Psoas muscle (tissue), 8 donors: ENCODE data around the gene ACOT11. TPM values are rescaled to one million over a fixed set of nuclear protein-coding genes. Genes with fewer than 3 reads are reported as not detected.
"Not testable (repeated sequence)": the region's sequence is repeated elsewhere in the genome, so short reads cannot be mapped to it uniquely, and the experiment has no call there.

ENCODE experiments used
- ATAC-seq, 4 donors: fragments of 200-7000 bp; cut with Tn5 transposase; one replicate each; pipeline ENCODE4 v1.9.1; 2020; ENCODE audit warnings: moderate library complexity in 3 of 4, mild to moderate bottlenecking in 2 of 4
- DNase-seq, 2 donors: peaks; one replicate each; pipeline ENCODE4 v3.0.0-alpha.2; 2020
- H3K27ac ChIP-seq: fragments of 200-600 bp; one replicate; pipeline ENCODE4 v1.8.0; 2022
- H3K27me3 ChIP-seq, 3 donors: fragments of 200-600 bp in 1 of 3; one replicate each; pipeline versions ENCODE4 v1.6.1 to v1.8.0; 2013 to 2022; ENCODE audit warnings: low read length in 2 of 3, mild to moderate bottlenecking in 2 of 3, moderate library complexity in 1 of 3; ENCODE audit not compliant: insufficient read depth in 3 of 3
- H3K36me3 ChIP-seq, 2 donors: fragments of 200-600 bp in 1 of 2; one replicate each; pipeline versions ENCODE4 v1.6.1 to v1.8.0; 2013 to 2022; ENCODE audit warnings: low read depth in 1 of 2, mild to moderate bottlenecking in 1 of 2, moderate library complexity in 1 of 2; ENCODE audit not compliant: insufficient read depth in 1 of 2
- H3K4me1 ChIP-seq: fragments of 200-600 bp; one replicate; pipeline ENCODE4 v1.8.0; 2022
- H3K4me3 ChIP-seq: fragments of 200-600 bp; one replicate; pipeline ENCODE4 v1.8.0; 2022; ENCODE audit warnings: mild to moderate bottlenecking
- H3K9me3 ChIP-seq: fragments of 200-600 bp; one replicate; pipeline ENCODE4 v1.8.0; 2022
- WGBS, 3 donors: extraction: QIAGEN DNeasy Blood & Tissue Kit; methylation state at CpG; one replicate each; pipeline versions ENCODE4 v1.1.6 to v1.1.7; 2013; 5-methylcytosine and 5-hydroxymethylcytosine counted together
- intact Hi-C, 2 donors: fragments of 100-400 bp; cut with DNase I; formaldehyde crosslinking; loops; one replicate each; pipeline versions ENCODE4 v1.11.0 to v1.14.2; 2022
- polyA plus RNA-seq, 3 donors: library from polyadenylated mRNA; stranded (reverse); fragments of 200-250 nt; gene quantifications; one replicate each; pipeline ENCODE4 v1.2.3, GENCODE V29; 2013
- total RNA-seq, 4 donors: library from RNA; stranded (reverse); fragmentation: NEBNext Ultra II Directional in 2 of 4; extraction: Animal tissue kit (Norgen Biotek cat#: 25700) in 2 of 4; gene quantifications; one replicate each; pipeline versions ENCODE4 v1.2.1 to v1.2.4, GENCODE V29; 2021 to 2023
- TF ChIP-seq, protein P1 (sequence below): fragments of 200-600 bp; IDR thresholded peaks from one replicate; pipeline ENCODE4 v1.8.0; 2022; ENCODE audit warnings: antibody characterized with exemption
- donor health status: healthy with polysubstance abuse.
- donor health status: DM: no; HTN: no; CAD: no; lungs with moderate emphysema.
- donor health status: Bipolar disorder and iron deficiency.
- donor health status: healthy.
- donor health status: DM: yes; HTN: yes; CAD: no.
- donor health status: DM: no; HTN: no; CAD: no.
- donor health status: DM: no; HTN: no; CAD: no.
- donor health status: DM: yes; HTN: yes; CAD: no.

ACOT11 gene
- total and polyA plus RNA-seq, 7 donors, result 0.82 to 13.9 (median 2.4) TPM

- Histone ChIP-seq H3K27me3 (no peaks in the 10 kb centered on the region), H3K27ac (no peak overlapping the region), H3K4me3 (no peak overlapping the region), H3K9me3 (no peaks in the 10 kb centered on the region), H3K36me3 (no peaks in the 10 kb centered on the region), H3K4me1 (no peaks in the 10 kb centered on the region)
- WGBS, 3 donors, result 81 to 82% (median 81%) methylated on average over 17 of the region's 17 CpGs
- DNase-seq (no peak), ATAC-seq (no peak)
- intact Hi-C loops, result loop anchor here in 1 of 2 donors (10.0 kb wide), 1 partner anchor 308 kb away; no protein-coding TSS in a partner anchor
- TF ChIP-seq, protein P1, sequence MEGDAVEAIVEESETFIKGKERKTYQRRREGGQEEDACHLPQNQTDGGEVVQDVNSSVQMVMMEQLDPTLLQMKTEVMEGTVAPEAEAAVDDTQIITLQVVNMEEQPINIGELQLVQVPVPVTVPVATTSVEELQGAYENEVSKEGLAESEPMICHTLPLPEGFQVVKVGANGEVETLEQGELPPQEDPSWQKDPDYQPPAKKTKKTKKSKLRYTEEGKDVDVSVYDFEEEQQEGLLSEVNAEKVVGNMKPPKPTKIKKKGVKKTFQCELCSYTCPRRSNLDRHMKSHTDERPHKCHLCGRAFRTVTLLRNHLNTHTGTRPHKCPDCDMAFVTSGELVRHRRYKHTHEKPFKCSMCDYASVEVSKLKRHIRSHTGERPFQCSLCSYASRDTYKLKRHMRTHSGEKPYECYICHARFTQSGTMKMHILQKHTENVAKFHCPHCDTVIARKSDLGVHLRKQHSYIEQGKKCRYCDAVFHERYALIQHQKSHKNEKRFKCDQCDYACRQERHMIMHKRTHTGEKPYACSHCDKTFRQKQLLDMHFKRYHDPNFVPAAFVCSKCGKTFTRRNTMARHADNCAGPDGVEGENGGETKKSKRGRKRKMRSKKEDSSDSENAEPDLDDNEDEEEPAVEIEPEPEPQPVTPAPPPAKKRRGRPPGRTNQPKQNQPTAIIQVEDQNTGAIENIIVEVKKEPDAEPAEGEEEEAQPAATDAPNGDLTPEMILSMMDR, result no peak
These were observed 40.8 kb upstream of the ACOT11 start for GRCh38 chr1:54507033-54507870.

DNA sequence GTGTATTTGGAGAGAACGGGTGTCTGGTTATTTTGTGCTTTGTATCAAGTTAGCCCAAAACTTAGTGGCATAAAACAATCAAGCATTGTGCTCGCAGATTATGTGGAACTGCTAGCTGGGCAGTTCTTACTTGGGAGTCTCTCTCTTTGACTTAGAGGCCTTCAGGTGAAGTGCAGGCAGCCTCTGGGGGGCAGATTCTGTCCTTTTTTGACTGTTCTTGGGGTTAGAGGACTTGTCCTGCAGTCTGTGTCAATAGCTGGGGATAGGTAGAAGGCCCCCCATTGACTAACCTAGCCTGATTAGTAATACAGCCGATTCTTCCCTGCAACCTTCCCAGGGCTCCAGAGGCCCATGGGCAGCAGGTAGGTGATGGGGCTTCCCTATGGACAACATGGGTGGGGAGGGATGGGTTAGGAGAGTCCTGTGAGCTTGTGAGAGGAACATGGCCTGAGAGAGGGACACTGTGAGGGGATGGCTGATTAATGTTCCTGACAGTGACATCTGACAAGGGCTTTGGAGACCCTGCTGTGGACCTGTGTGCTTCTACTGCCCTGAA is 37.2 kb upstream of the ACOT11 start:
- H3K9me3 ChIP-seq, result no peaks in the 10 kb centered on the region
- TF ChIP-seq, protein P1, result no peak
- WGBS, 3 donors, result 73 to 82% (median 73%) methylated on average over 3 of the region's 3 CpGs
- no peak for ATAC-seq
- intact Hi-C loops, result no loop called here
- H3K4me1 ChIP-seq, result no peaks in the 10 kb centered on the region
- H3K27ac ChIP-seq, result no peak overlapping the region
- H3K27me3 ChIP-seq, result no peaks in the 10 kb centered on the region
- H3K4me3 ChIP-seq, result no peak overlapping the region
- no peak for DNase-seq
- no peaks in the 10 kb centered on the region for H3K36me3 ChIP-seq

DNA sequence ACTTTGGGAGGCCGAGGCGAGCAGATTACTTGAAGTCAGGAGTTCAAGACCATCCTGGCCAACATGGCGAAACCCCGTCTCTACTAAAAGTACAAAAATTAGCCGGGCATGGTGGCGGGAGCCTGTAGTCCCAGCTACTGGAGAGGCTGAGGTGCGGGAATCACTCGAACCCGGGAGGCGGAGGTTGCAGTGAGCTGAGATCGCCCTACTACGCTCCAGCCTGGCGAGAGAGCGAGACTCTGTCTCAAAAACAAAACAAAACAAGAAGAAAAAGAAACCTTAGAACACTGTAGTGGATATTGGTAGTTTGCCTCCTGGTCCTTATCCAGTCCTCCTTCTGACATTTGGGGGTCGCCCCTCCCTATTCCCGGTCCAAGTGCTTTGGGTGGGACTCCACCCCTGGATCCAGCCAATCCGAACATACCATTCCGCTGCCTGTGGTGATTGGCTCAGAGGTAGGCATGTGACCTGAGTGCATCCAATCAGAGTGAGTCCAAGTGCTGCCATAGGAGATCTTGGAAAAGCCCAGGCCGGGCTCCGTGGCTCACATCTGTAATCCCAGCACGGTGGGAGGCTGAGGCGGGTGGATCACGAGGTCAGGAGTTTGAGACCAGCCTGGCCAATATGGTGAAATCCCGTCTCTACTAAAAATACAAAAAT is 34.0 kb upstream of the ACOT11 start:
- H3K4me3 ChIP-seq, intact Hi-C loops, H3K27ac ChIP-seq, H3K27me3 ChIP-seq, H3K9me3 ChIP-seq, H3K36me3 ChIP-seq, ATAC-seq, DNase-seq, H3K4me1 ChIP-seq: not testable (repeated sequence)
- 85 to 87% (median 85%) methylated on average over 24 of the region's 24 CpGs for WGBS, 3 donors

DNA sequence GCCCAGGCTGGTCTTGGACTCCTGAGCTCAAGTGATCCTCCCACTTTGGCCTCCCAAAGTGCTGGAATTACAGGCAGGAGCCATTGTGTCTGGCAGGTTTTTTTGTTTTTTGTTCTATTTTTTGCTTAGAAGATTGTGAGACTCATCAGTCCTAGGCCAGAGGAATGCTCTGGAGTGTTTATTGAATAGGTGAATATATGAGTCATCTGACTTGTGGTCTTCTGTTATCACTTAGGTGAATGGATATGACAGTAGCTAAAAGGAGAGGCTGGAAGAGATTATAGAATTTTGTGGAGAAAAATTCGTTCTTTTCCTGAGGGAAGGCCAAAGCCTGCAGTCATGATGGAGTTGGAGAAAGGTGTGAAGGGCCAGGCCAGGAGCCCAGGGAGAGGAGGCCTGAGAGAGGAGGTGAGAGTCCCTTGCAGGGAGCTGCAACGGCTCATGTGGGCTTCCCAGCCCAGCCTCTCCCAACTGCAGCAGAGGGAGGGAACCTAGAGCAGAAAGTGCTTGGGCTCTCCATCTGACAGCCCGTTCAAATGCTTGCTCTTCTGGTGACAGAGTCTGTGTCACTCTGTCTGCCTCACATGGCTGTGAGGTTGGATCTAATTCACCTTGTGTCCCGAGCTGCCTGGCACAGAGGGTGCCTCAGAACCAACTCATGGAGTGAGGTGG is 31.6 kb upstream of the ACOT11 start:
- Histone ChIP-seq H3K4me3 (no peak overlapping the region), H3K9me3 (no peaks in the 10 kb centered on the region), H3K27ac (no peak overlapping the region), H3K4me1 (no peaks in the 10 kb centered on the region), H3K27me3 (no peaks in the 10 kb centered on the region), H3K36me3 (no peaks in the 10 kb centered on the region)
- DNase-seq, result no peak
- WGBS, 3 donors, result 51 to 61% (median 55%) methylated on average over 4 of the region's 4 CpGs
- intact Hi-C loops, result no loop called here
- TF ChIP-seq, protein P1, result no peak
- no peak for ATAC-seq

DNA sequence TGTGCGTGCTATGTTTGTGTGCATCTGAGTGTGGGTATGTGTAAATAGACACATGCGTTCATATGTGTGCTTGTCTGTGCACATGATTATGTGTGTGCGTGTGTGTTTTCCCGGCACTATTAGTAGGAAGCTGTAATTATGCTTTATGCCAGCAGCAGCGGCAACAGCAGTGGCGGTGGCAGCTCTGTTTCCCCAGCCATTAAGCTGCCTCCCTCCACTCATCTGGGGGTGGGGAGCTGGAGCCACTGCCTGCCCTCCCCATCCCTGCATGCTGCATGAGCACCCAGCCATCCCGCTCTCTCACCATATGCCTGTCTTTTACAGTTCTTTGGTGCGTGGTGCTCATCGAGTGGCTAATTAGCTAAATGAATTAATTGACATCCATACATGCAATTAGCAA is 30.5 kb upstream of the ACOT11 start:
- Histone ChIP-seq H3K4me3 (no peak overlapping the region), H3K27ac (no peak overlapping the region), H3K9me3 (no peaks in the 10 kb centered on the region), H3K36me3 (no peaks in the 10 kb centered on the region), H3K27me3 (no peaks in the 10 kb centered on the region), H3K4me1 (no peaks in the 10 kb centered on the region)
- intact Hi-C loops, result no loop called here
- ATAC-seq (no peak), DNase-seq (no peak)
- 82 to 85% (median 84%) methylated on average over 9 of the region's 9 CpGs for WGBS, 3 donors
- TF ChIP-seq, protein P1, result no peak
